HG02610 (cell line): ENCODE results near the gene CEP104.

Experiments
- ATAC-seq: cut with Tn5 transposase; IDR thresholded peaks from one replicate; pipeline ENCODE4 v1.9.1; 2021; ENCODE audit warnings: mild to moderate bottlenecking, moderate library complexity; ENCODE audit not compliant: unreplicated experiment

The CEP104 gene

GRCh38 chr1:3856923-3857790 lies at the start of gene CEP104, which contains the start of gene DFFB:
Gene CEP104, minus strand, starts transcription at chr1:3857211. Its CDS starts 4,804 bp downstream, at chr1:3852407.
Gene DFFB, plus strand, starts transcription at chr1:3857476. Its CDS starts 128 bp downstream, at chr1:3857604.
- peak; percentile 93 for ATAC-seq

- ATAC-seq, result no peak
These were observed 49.6 kb upstream of the CEP104 start for GRCh38 chr1:3906672-3907020.

GRCh38 chr1:3905953-3906671 lies 49.1 kb upstream of the CEP104 start:
- ATAC-seq, result no peak

GRCh38 chr1:3905266-3905952 lies 48.4 kb upstream of the CEP104 start:
- ATAC-seq, result no peak

GRCh38 chr1:3904843-3905185 lies 47.8 kb upstream of the CEP104 start:
- ATAC-seq, result no peak

- no peak for ATAC-seq
These were observed 47.2 kb upstream of the CEP104 start for GRCh38 chr1:3904006-3904842.

GRCh38 chr1:3903141-3904005 lies 46.4 kb upstream of the CEP104 start:
- no peak for ATAC-seq

GRCh38 chr1:3902571-3903091 lies 45.6 kb upstream of the CEP104 start:
- ATAC-seq, result no peak

GRCh38 chr1:3902111-3902511 lies 45.1 kb upstream of the CEP104 start:
- no peak for ATAC-seq

- ATAC-seq, result peak; percentile 55
These were observed 44.0 kb upstream of the CEP104 start for GRCh38 chr1:3900969-3901529.

GRCh38 chr1:3900150-3900968 lies 43.3 kb upstream of the CEP104 start, which contains the start of gene C1orf174:
Gene C1orf174, minus strand, starts transcription at chr1:3900272. Its CDS starts 86 bp downstream, at chr1:3900186.
- ATAC-seq, result peak; percentile 73

- ATAC-seq, result peak; percentile 0
These were observed 42.7 kb upstream of the CEP104 start for GRCh38 chr1:3899754-3900149.

GRCh38 chr1:3898994-3899753 lies 42.2 kb upstream of the CEP104 start:
- ATAC-seq, result no peak

GRCh38 chr1:3898475-3898735 lies 41.4 kb upstream of the CEP104 start:
- no peak for ATAC-seq

- ATAC-seq, result no peak
These were observed 39.5 kb upstream of the CEP104 start for GRCh38 chr1:3896396-3897000.

GRCh38 chr1:3895951-3896325 lies 38.9 kb upstream of the CEP104 start:
- ATAC-seq, result no peak

GRCh38 chr1:3895279-3895950 lies 38.4 kb upstream of the CEP104 start:
- ATAC-seq, result no peak
